IPS-18a (cell line): ENCODE measurements around the gene SMIM5.

ENCODE experiments used
- H3K27ac ChIP-seq: one replicate; pipeline ENCODE4 v1.5.1; 2013; ENCODE audit warnings: low read length
- H3K27me3 ChIP-seq: one replicate; pipeline ENCODE4 v1.6.1; 2013; ENCODE audit warnings: mild to moderate bottlenecking, low read length; ENCODE audit not compliant: control insufficient read depth, insufficient read depth
- H3K36me3 ChIP-seq: one replicate; pipeline ENCODE4 v1.6.1; 2013; ENCODE audit warnings: low read depth, low read length; ENCODE audit not compliant: control insufficient read depth
- H3K4me1 ChIP-seq: one replicate; pipeline ENCODE4 v1.6.1; 2013; ENCODE audit warnings: low read depth, low read length; ENCODE audit not compliant: control insufficient read depth
- H3K4me3 ChIP-seq: one replicate; pipeline ENCODE4 v1.5.1; 2013; ENCODE audit warnings: low read length
- H3K9ac ChIP-seq: one replicate; pipeline ENCODE4 v1.6.1; 2013; ENCODE audit warnings: mild to moderate bottlenecking, low read length, moderate library complexity
- H3K9me3 ChIP-seq: one replicate; pipeline ENCODE4 v1.6.1; 2013; ENCODE audit warnings: low read depth, low read length; ENCODE audit not compliant: control insufficient read depth

SMIM5 gene

GRCh38 chr17:75645889-75646637, 12.8 kb downstream of the SMIM5 start:
- H3K4me1 ChIP-seq: peaks cover 12% of the 10 kb centered on the region
- H3K27ac ChIP-seq: no peak overlapping the region
- H3K36me3 ChIP-seq: peaks cover 15% of the 10 kb centered on the region
- H3K9me3 ChIP-seq: no peaks in the 10 kb centered on the region
- H3K4me3 ChIP-seq: no peak overlapping the region
- no peak overlapping the region for H3K9ac ChIP-seq
- H3K27me3 ChIP-seq: no peaks in the 10 kb centered on the region

- H3K27ac ChIP-seq: no peak overlapping the region
- peaks cover 12% of the 10 kb centered on the region for H3K4me1 ChIP-seq
- no peak overlapping the region for H3K9ac ChIP-seq
- H3K36me3 ChIP-seq: peaks cover 16% of the 10 kb centered on the region
- H3K27me3 ChIP-seq: no peaks in the 10 kb centered on the region
- no peak overlapping the region for H3K4me3 ChIP-seq
- H3K9me3 ChIP-seq: no peaks in the 10 kb centered on the region
Observed at GRCh38 chr17:75646638-75646992, 13.4 kb downstream of the SMIM5 start.

DNA sequence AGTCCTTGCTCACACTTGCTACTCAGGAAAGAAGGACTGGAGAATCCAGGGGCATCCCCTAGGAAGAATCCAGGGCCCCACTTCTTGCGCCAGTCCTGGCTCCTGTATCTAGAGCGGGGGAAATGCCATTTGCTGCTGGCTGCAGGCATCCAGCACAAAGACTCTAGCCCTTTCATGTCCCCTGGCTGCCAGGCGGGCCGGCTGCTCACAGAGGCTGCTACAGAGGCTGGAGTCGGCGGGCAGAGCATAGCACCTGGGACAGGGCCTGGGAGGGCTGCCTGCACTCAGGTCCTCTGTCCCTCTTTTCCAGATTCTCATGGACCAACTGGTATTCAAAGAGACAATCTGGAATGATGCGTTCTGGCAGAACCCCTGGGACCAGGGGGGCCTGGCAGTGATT, 13.8 kb downstream of the SMIM5 start:
- Histone ChIP-seq H3K27ac (no peak overlapping the region), H3K4me3 (no peak overlapping the region), H3K27me3 (no peaks in the 10 kb centered on the region), H3K9me3 (no peaks in the 10 kb centered on the region), H3K36me3 (peaks cover 16% of the 10 kb centered on the region), H3K9ac (no peak overlapping the region), H3K4me1 (peaks cover 12% of the 10 kb centered on the region)

GRCh38 chr17:75647921-75648320, 14.7 kb downstream of the SMIM5 start:
- H3K9ac ChIP-seq: no peak overlapping the region
- H3K36me3 ChIP-seq: peaks cover 16% of the 10 kb centered on the region
- no peak overlapping the region for H3K4me3 ChIP-seq
- peaks cover 7% of the 10 kb centered on the region for H3K4me1 ChIP-seq
- H3K9me3 ChIP-seq: no peaks in the 10 kb centered on the region
- no peak overlapping the region for H3K27ac ChIP-seq
- H3K27me3 ChIP-seq: no peaks in the 10 kb centered on the region

GRCh38 chr17:75649687-75650086, 16.5 kb downstream of the SMIM5 start:
- H3K27ac ChIP-seq: no peak overlapping the region
- no peaks in the 10 kb centered on the region for H3K9me3 ChIP-seq
- H3K36me3 ChIP-seq: peaks cover 16% of the 10 kb centered on the region
- H3K4me3 ChIP-seq: no peak overlapping the region
- H3K4me1 ChIP-seq: no peaks in the 10 kb centered on the region
- H3K9ac ChIP-seq: no peak overlapping the region
- H3K27me3 ChIP-seq: no peaks in the 10 kb centered on the region

DNA sequence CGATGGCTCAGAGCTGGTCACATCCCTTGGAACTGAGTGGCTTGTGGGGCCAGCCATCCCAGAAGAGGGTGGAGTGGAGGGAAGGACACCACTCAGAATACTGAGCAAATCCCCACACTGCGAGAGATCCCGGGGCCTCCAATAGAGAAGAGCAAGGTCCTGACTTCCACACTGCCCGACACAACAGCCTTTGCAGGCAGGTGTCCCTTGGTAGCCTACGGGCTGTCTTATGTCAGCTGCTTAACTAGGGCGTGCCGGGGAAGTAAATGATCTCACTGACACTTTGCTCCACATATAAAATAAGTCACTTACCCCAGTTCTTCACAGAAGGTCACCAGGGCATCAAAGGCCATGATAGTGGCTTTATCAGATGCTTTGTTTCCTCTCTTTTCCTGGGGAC, 17.6 kb downstream of the SMIM5 start:
- Histone ChIP-seq H3K4me3 (no peak overlapping the region), H3K36me3 (peaks cover 16% of the 10 kb centered on the region), H3K4me1 (no peaks in the 10 kb centered on the region), H3K9ac (no peak overlapping the region), H3K27me3 (no peaks in the 10 kb centered on the region), H3K27ac (no peak overlapping the region), H3K9me3 (no peaks in the 10 kb centered on the region)

- Histone ChIP-seq H3K9ac (no peak overlapping the region), H3K36me3 (peaks cover 16% of the 10 kb centered on the region), H3K9me3 (no peaks in the 10 kb centered on the region), H3K4me1 (no peaks in the 10 kb centered on the region), H3K27ac (no peak overlapping the region), H3K4me3 (no peak overlapping the region), H3K27me3 (no peaks in the 10 kb centered on the region)
Observed at GRCh38 chr17:75652341-75652740, 19.1 kb downstream of the SMIM5 start.

- H3K4me1 ChIP-seq: no peaks in the 10 kb centered on the region
Observed at GRCh38 chr17:75652934-75653549, 19.8 kb downstream of the SMIM5 start.

DNA sequence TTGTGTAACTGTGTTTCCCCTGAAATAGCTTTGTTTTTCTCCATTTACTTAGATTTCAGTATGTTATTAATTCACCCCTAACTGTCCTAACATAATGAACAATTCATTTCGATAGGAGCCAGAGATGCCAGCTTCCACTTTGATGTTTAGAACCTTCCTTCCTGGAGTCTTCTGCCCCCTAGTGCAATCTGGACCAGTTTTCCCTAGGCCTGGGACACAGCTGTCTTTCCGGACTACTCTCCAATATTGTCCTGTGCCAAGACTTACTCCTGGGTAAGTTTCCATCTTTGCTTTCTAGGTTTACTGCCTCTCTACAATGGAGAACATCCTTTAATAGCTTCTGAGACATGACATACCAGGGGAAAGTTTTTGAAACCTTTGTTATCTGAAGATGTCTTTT, 20.9 kb downstream of the SMIM5 start:
- no peaks in the 10 kb centered on the region for H3K27me3 ChIP-seq
- peaks cover 13% of the 10 kb centered on the region for H3K36me3 ChIP-seq
- H3K9me3 ChIP-seq: no peaks in the 10 kb centered on the region
- H3K9ac ChIP-seq: no peak overlapping the region
- H3K4me1 ChIP-seq: no peaks in the 10 kb centered on the region
- H3K27ac ChIP-seq: no peak overlapping the region
- no peak overlapping the region for H3K4me3 ChIP-seq

More at GRCh38 chr17:75652934-75653549, 19.8 kb downstream of the SMIM5 start:
- Histone ChIP-seq H3K4me3 (no peak overlapping the region), H3K36me3 (peaks cover 16% of the 10 kb centered on the region), H3K27ac (no peak overlapping the region), H3K9me3 (no peaks in the 10 kb centered on the region), H3K9ac (no peak overlapping the region), H3K27me3 (no peaks in the 10 kb centered on the region)

DNA sequence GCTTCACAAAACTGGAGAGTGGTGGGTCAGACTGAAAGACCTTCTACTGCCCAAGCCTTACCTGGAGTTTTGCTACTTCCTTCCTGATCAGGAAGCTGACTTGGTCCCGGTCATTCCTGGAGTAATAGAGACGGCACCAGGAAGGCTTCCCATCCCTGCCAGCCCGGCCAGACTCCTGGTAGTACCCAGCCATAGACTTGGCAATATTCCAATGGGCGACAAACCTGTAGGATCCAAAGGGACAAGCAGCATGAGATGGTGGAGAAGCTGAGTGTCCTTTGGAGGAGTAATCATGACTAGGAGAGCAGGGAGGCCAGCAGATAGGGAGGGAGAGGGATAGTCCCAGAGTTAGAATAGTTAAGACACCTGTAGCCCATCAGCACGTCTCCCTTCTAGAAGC, 25.0 kb downstream of the SMIM5 start:
- Histone ChIP-seq H3K27ac (no peak overlapping the region), H3K36me3 (peaks cover 21% of the 10 kb centered on the region), H3K27me3 (no peaks in the 10 kb centered on the region), H3K9me3 (no peaks in the 10 kb centered on the region), H3K9ac (no peak overlapping the region), H3K4me1 (no peaks in the 10 kb centered on the region), H3K4me3 (no peak overlapping the region)

GRCh38 chr17:75661531-75661930, 28.3 kb downstream of the SMIM5 start:
- no peak overlapping the region for H3K27ac ChIP-seq
- H3K9ac ChIP-seq: no peak overlapping the region
- no peaks in the 10 kb centered on the region for H3K27me3 ChIP-seq
- no peaks in the 10 kb centered on the region for H3K9me3 ChIP-seq
- H3K4me3 ChIP-seq: no peak overlapping the region
- peaks cover 21% of the 10 kb centered on the region for H3K36me3 ChIP-seq
- no peaks in the 10 kb centered on the region for H3K4me1 ChIP-seq

DNA sequence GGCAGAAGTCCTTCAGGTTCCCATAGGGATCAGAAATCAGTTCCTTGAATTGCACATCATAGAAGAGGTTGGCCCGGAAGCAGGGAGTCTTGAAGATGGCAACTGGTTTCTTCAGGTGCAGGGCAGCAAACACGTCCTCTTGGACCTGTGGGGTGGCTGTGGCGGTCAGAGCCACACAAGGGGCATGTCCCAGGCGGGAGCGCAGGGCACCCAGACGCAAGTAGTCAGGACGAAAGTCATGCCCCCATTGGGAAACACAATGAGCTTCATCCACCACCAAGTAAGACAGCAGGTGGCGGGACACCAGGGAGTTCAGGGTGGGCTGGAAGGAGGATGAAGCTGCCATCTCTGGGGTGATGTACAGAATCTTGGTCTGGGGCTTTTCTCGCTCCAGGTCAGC, 29.3 kb downstream of the SMIM5 start:
- no peak overlapping the region for H3K9ac ChIP-seq
- no peak overlapping the region for H3K27ac ChIP-seq
- peaks cover 21% of the 10 kb centered on the region for H3K36me3 ChIP-seq
- H3K27me3 ChIP-seq: no peaks in the 10 kb centered on the region
- H3K9me3 ChIP-seq: no peaks in the 10 kb centered on the region
- no peak overlapping the region for H3K4me3 ChIP-seq
- H3K4me1 ChIP-seq: no peaks in the 10 kb centered on the region
